Left kidney (tissue), 1 donor: ENCODE results near the gene WFIKKN1. TPM values are rescaled to one million over a fixed set of nuclear protein-coding genes. Genes with fewer than 3 reads are reported as not detected.

Experiments used
- polyA plus RNA-seq: library from polyadenylated mRNA; unstranded; fragments of 120-200 nt; gene quantifications from one replicate; pipeline ENCODE4 v1.2.1, GENCODE V29; 2013; ENCODE audit not compliant: insufficient read length

WFIKKN1 gene
- polyA plus RNA-seq, 1 donor, result 1.5 TPM

Other genes with a start within 250 kb of the WFIKKN1 start
- 56.1 TPM for gene PGAP6, start 249.0 kb upstream of the WFIKKN1 start, polyA plus RNA-seq
- gene NME4, start 233.8 kb upstream of the WFIKKN1 start, polyA plus RNA-seq, result 106 TPM
- 20.1 TPM for gene DECR2, start 229.1 kb upstream of the WFIKKN1 start, polyA plus RNA-seq
- gene RAB11FIP3, start 205.3 kb upstream of the WFIKKN1 start, polyA plus RNA-seq, result 127 TPM
- gene CAPN15, start 103.3 kb upstream of the WFIKKN1 start, polyA plus RNA-seq, result 23.8 TPM
- 6.6 TPM for gene PRR35, start 70.6 kb upstream of the WFIKKN1 start, polyA plus RNA-seq
- 4.7 TPM for gene NHLRC4, start 64.0 kb upstream of the WFIKKN1 start, polyA plus RNA-seq
- 60.9 TPM for gene PIGQ, start 61.0 kb upstream of the WFIKKN1 start, polyA plus RNA-seq
- 17.3 TPM for gene RAB40C, start 40.9 kb upstream of the WFIKKN1 start, polyA plus RNA-seq
- 38.0 TPM for gene METTL26, start 5.3 kb downstream of the WFIKKN1 start, polyA plus RNA-seq
- 15.5 TPM for gene MCRIP2, start 10.8 kb downstream of the WFIKKN1 start, polyA plus RNA-seq
- 42.2 TPM for gene WDR90, start 18.4 kb downstream of the WFIKKN1 start, polyA plus RNA-seq
- gene RHOT2, start 37.1 kb downstream of the WFIKKN1 start, polyA plus RNA-seq, result 70.8 TPM
- gene RHBDL1, start 44.7 kb downstream of the WFIKKN1 start, polyA plus RNA-seq, result 1.7 TPM
- gene STUB1, start 49.4 kb downstream of the WFIKKN1 start, polyA plus RNA-seq, result 107 TPM
- gene JMJD8, start 53.3 kb downstream of the WFIKKN1 start, polyA plus RNA-seq, result 51.4 TPM
- 10.2 TPM for gene WDR24, start 59.4 kb downstream of the WFIKKN1 start, polyA plus RNA-seq
- gene FBXL16, start 74.8 kb downstream of the WFIKKN1 start, polyA plus RNA-seq, result 0.75 TPM
- 6.3 TPM for gene METRN, start 84.1 kb downstream of the WFIKKN1 start, polyA plus RNA-seq
- 9.0 TPM for gene ANTKMT, start 90.2 kb downstream of the WFIKKN1 start, polyA plus RNA-seq
- gene CCDC78, start 95.5 kb downstream of the WFIKKN1 start, polyA plus RNA-seq, result 2.0 TPM
- 3.3 TPM for gene HAGHL, start 96.1 kb downstream of the WFIKKN1 start, polyA plus RNA-seq
- gene CIAO3, start 110.0 kb downstream of the WFIKKN1 start, polyA plus RNA-seq, result 26.7 TPM
- gene MSLN, start 129.7 kb downstream of the WFIKKN1 start, polyA plus RNA-seq, result 17.1 TPM
- gene RPUSD1, start 157.4 kb downstream of the WFIKKN1 start, polyA plus RNA-seq, result 10.7 TPM
- 22.9 TPM for gene CHTF18, start 157.6 kb downstream of the WFIKKN1 start, polyA plus RNA-seq
- gene GNG13, start 169.7 kb downstream of the WFIKKN1 start, polyA plus RNA-seq, result 0.42 TPM